ENCODE results near the gene TUFT1.
A peak's percentile ranks its signal among the peaks of the same experiment; 100 is the strongest.
"Not testable (repeated sequence)": the region's sequence is repeated elsewhere in the genome, so short reads cannot be mapped to it uniquely, and the experiment has no call there.

Gene TUFT1

GRCh38 chr1:151581921-151582320, 41.8 kb downstream of the TUFT1 start:
- DNase-seq: no peak

GRCh38 chr1:151583796-151584195, 43.7 kb downstream of the TUFT1 start:
- DNase-seq: no peak

DNA sequence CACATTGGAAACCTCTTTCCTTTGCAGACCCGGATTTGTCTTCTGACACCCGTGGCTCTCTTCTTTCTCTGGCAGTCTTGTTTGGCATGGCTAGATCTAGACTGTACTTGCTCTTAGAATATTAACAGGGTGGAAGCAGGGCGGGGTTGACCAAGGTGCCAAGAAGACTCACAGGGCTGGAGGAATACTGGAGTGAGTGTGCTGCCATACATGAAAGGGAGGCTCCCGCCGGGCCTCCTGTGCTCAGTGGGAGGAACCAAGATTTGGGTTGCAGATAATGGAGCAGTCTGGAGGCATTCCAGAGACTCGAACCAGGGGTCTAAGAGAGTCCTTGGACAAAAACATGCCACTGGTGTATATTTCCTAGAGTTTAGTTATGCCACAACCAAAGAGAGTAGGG, 44.2 kb downstream of the TUFT1 start:
- DNase-seq: no peak

DNA sequence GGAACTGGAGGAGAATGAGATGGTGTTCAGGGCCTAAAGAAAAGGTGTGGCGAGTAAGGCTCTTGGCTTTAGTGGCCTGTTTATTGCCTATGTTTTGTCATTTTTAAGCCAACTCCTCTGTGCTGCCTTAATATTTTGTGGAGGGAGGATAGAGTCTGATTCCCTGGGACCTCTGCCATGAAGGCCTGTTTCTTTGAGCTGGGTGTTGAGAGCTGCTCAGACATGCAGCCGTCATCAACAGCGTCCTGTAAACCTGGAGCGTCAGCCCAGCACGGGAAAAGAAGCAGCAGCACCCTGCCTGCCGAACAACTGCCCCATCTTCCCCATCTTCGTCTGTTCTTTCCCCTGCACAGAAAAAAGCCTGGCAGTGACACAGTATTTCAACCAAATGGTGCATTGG, 44.7 kb downstream of the TUFT1 start:
- no peak for DNase-seq

DNA sequence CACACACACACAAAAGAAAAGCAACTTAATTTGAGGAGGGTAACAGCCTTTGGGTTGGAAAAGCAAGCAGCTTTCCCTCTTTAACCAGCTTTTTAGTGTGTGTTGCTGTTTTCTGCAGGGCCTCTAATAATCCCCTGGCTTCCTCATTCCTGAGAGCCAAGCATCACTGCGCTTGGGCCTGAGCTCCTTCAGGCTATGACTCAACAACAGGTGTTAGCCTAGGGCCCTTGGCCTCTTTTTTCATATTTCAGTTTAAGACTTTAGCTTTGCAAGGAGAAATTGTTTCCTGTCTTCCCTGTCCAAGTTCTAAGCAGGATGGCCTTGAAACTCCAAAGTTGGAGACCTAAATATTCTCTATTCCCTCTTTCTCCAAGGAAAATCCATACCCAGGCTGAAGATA, 45.5 kb downstream of the TUFT1 start:
- DNase-seq: peak; percentile 31

DNA sequence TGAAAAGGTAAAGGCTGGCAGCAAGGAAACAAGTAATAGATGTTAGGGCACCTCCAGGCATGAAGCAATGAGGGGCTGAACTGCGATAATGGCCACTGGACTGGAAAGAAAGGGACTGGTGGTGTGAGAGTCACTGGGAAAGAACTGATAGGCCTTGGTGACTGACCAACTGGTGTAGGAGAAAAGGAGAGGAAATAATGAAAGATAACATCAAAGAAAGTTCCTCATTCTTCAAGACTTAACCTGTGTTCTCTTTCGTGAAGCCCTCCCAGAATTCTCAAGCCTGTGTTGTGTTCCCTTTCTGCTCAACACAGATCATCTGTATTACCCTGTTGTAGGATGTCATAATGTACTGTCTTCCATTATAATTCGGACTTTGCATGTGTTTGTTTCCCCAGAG, 50.9 kb downstream of the TUFT1 start:
- DNase-seq: no peak

GRCh38 chr1:151593730-151594129, 53.6 kb downstream of the TUFT1 start:
- DNase-seq: no peak

DNA sequence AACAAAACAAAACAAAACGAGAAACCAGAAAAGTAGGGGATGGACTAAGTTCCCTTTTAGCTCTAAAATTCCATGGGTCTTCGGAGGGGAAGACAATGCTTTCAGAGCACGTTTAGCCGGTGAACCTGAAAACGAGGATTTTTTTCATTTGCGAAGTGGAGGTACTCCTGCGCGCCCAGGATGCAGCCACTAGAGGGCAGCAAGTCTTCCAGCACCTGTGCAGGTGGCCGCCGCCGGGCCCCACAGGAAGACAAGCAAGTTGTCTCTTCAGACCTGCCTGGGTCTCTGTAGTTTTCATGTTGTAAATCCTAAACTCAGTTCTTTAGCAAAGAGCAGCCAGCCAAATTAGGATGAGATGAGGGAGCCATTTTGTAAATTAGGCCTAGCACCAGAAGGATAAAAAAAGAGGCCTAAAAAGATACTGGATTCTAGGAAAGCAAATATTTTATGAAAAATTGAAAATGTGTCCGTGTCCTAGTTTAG, 54.1 kb downstream of the TUFT1 start:
- DNase-seq: peak; percentile 76

DNA sequence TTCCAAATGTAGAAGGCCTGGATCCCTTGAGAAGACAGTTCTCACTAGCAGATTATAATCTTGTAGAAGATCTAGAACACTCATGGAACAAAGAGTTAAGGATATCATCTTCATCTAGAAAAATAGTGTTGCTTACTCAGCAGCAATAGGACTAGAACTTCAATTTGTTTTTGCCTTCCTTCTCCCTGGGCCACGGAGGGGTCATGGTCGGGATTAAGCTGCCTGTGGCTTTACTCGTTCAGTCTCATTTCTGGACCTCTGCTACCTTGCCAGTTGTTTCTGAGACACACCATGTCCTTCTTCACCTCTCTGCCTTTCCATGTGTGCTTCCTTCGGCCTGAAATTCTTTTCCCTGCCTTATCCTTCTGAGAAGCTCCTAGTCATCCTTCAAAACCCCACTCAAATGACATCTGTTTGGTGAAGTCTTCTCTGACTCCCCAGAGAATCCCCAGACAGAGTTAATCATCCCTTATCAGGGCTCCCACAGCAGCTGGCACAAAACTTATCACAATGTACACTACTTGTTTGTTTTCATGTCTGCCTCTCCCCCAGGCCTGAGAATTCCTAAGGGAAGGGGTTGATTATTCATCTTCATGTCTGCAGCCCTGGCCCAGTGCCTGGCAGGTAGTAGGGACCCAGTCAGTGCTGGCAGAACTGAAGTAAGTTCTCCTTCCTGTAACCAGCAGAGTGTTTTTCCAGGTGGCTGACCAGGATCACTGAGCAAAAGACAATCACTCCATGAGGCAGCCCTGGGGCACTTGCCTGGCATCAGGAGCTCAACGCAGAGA, 56.3 kb downstream of the TUFT1 start:
- peak; percentile 21 for DNase-seq

GRCh38 chr1:151602550-151602949, 62.4 kb downstream of the TUFT1 start:
- DNase-seq: not testable (repeated sequence)

- no peak for DNase-seq
Measured at GRCh38 chr1:151604291-151604690, 64.2 kb downstream of the TUFT1 start.

GRCh38 chr1:151606384-151606783, 66.3 kb downstream of the TUFT1 start:
- no peak for DNase-seq

DNA sequence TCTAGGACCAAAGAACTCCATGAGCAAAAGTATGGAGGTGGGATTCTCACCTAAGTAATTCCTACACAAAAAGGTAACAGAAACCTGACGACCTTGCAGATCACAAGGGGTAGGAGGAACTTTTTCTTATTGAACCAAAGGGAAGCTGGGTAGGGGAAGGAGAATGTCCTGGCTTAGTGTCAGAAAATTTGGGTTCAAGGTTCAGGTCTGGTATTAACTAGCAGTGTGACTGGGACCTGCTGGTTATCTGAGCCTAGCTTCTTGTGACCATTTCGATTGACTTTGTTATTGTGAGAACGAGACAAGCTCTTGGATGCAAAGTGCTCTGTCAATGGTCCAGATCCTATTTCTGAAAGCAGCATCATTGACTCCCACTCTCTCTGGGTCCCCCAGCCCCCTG, 66.7 kb downstream of the TUFT1 start:
- DNase-seq: no peak

DNA sequence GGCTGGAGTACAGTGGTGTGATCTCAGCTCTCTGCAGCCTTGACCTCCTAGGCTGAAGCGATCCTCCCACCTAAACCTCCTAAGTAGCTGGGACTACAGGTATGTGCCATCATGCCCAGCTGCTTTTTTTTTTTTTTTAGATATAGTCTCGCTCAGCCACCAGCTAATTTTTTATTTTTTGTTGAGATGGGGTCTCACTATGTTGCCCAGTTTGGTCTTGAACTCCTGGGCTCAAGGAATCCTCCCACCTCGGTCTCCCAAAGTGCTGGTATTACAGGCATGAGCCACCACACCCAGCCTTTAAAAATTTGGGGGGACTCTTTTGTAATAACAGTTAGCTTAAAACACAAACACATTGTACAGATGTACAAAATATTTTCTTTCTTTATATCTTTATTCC, 70.0 kb downstream of the TUFT1 start:
- no peak for DNase-seq

DNA sequence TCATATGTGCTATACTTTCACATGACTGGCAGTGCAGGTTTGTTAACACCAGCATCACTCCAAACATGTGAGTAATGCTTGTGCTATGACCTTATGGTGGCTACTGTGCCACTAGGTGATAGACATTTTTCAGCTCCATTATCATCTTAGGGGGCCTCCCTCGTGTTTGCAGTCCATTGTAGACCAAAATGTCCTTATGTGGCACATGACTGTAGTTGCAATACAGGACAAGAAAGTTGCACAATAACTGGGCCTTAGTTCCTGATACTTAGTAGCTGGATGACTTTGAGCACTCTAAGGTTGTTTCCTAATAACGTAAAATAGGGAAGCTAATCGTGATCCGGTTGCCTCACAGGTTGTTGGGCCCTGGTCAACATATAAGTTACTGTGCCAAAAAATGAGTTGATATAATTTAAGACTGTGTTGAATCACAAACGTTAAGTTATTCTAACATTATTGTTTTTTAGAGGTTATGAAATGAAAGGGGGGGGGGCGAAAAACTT, 71.2 kb downstream of the TUFT1 start:
- DNase-seq: no peak

- DNase-seq: peak; percentile 99
Measured at GRCh38 chr1:151611832-151612500, 71.9 kb downstream of the TUFT1 start, which contains the start of gene SNX27. SNX27 (plus strand) TSS chr1:151612050; CDS start chr1:151612202, 152 bp downstream.

DNA sequence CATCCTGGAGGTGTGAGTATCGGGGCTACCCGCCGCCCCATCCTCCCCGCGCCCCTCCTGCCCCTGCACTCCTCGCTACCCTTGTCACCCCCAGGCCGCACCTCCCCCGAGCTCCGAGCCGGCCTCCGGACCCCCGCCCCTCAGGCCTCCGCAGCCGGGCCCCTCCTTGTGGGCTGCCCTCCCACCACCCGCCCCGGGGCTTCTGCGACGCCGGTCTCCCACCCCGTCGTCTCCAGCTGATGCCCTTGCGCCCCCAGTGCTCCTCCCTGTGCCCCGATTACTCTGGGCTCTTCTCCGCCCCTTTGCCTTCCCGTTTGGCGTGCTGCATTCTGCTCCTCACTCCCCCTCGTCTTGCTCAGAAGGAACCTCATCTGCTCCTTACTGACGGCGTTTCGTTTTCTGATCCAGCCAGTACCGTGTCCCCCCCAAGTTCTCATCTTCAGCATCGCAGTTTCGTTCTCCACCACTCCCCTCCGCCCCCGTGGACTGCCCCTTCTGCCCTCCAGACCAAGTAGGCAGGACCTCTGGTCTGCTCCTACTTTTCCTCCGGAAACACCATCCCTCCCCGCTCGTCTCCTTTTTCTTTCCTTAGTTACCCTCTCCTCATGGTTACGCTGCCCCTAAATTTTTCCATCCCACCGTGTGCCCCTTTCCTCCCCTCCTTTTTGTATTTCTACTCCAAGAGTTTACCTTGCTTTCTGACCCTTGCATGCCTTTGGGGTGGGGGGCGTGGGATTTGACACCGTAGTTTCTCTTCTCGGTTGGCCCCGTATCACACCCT, 72.6 kb downstream of the TUFT1 start:
- DNase-seq: peak; percentile 72

GRCh38 chr1:151613282-151613780, 73.2 kb downstream of the TUFT1 start:
- DNase-seq: peak; percentile 49

DNA sequence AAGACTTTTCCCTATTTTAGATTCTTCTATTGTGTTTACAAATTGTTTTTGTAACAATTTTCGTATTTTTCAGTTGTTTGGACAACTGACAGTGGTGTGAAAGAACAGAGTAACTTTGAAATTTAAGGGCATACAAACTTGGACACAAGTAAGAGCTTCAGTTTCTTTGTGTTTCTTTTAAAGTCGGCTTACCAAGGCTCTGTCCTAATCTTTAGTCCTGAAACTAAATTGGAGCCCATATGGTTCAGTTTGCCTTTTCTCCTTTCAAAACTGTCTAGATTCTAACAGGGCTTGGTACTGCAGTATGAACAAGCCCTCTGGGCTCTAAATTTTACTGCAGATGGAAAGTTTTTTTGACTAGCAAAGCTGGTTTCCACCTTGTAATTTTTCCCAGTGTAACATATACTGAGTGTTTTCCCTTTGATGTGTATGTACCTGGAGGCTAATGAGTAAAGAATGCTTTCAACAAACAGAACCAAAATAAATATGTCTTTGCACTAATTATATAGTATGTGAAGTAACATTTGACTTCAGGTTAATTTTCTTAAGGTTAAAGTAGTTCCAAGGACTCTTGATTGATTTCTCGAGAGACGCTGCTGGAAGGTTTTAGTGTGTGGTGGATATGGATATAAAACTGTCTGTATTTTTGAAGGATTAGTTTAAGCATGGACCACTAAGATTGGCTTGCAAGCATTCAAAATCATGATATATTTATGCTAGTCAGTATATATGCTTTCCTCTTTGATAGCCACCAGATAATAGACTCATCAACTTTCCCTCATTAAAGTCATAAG, 75.8 kb downstream of the TUFT1 start:
- no peak for DNase-seq

DNA sequence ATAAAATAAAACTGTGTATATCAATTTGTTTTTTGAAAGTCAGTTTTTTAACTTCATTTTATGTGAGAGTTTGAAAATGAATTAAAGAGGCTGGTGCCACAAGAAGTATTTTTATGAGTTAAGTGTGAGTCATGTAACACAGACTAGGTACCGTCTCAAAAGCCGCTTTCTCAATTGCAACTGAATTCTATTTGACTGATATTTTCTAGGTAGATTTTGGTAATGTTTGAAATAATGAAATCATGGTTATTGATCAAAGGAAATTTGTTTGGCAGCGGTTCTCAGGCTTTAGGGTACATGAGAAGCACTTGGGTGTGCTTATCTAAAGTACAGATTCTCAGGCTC, 76.4 kb downstream of the TUFT1 start:
- no peak for DNase-seq

- DNase-seq: no peak
Measured at GRCh38 chr1:151618003-151618402, 77.9 kb downstream of the TUFT1 start.

DNA sequence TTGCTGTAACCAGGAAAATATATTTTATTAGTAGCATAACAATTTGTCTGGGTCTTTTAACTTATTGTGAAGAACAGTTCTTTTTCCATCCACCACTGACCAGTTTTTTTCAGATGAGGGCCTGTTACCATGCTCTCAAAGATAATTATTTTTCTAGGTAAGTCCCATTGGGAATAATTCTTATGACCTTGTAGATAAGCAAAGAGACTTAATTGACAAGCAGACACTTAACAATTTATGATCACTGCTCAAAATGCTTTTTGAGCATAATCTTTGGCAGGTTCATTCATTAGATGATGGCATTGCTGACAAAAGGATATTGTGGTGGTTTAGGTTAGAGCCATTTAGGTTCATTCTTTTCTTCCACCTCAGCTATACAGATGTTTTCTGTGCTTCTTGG, 78.4 kb downstream of the TUFT1 start:
- DNase-seq: no peak
